Breast epithelium (tissue), 4 donors: ENCODE results near the gene VHLL. TPM values are rescaled to one million over a fixed set of nuclear protein-coding genes. Genes with fewer than 3 reads are reported as not detected.

Source experiments
- DNase-seq, 2 donors: peaks; one replicate each; pipeline ENCODE4 v3.0.0-alpha.2; 2019; ENCODE audit warnings: low spot score in 2 of 2
- H3K27ac ChIP-seq, 2 donors: fragments of 200-600 bp; sonication (generic) in 1 of 2; one replicate each; pipeline ENCODE4 v1.5.1; 2016 to 2019; ENCODE audit warnings: mild to moderate bottlenecking in 1 of 2
- H3K27me3 ChIP-seq, 2 donors: fragments of 200-600 bp; sonication (generic) in 1 of 2; one replicate each; pipeline versions ENCODE4 v1.5.1 to v1.6.0; 2017 to 2019; ENCODE audit warnings: control low read depth in 1 of 2, mild to moderate bottlenecking in 1 of 2
- H3K36me3 ChIP-seq: fragments of 200-600 bp; one replicate; pipeline ENCODE4 v1.5.1; 2019
- H3K4me1 ChIP-seq, 2 donors: fragments of 200-600 bp; sonication (generic); one replicate each; pipeline ENCODE4 v1.5.1; 2016 to 2019; ENCODE audit warnings: control low read depth in 1 of 2
- H3K4me3 ChIP-seq, 3 donors: fragments of 200-600 bp; sonication (generic); 1 replicate in 2 of 3; 2 replicates in 1 of 3; pipeline ENCODE4 v1.5.1; 2016 to 2019; ENCODE audit warnings: mild to moderate bottlenecking in 3 of 3, moderate library complexity in 2 of 3
- H3K9me3 ChIP-seq, 2 donors: fragments of 200-600 bp; sonication (generic) in 1 of 2; one replicate each; pipeline ENCODE4 v1.5.1; 2016 to 2019; ENCODE audit warnings: control low read depth in 1 of 2
- POLR2A ChIP-seq: fragments of 450-650 bp; IDR thresholded peaks from one replicate; pipeline ENCODE4 v1.6.1; 2016; ENCODE audit warnings: antibody characterized with exemption, mild to moderate bottlenecking, moderate library complexity
- POLR2AphosphoS5 ChIP-seq, 3 donors: sonication (generic); formaldehyde crosslinking; IDR thresholded peaks; one replicate each; pipeline ENCODE4 v1.6.1; 2017; ENCODE audit warnings: antibody characterized with exemption in 3 of 3
- intact Hi-C: fragments of 100-400 bp; cut with DNase I; formaldehyde crosslinking; loops from one replicate; pipeline ENCODE4 v1.15.1; 2023; ENCODE audit warnings: low total_unique reads
- total RNA-seq, 3 donors: library from RNA; depleted of rRNA; stranded (reverse); fragments of >200 nt; gene quantifications; one replicate each; pipeline ENCODE4 v1.1.0, GENCODE V29; 2016
- TF ChIP-seq, protein P1 (sequence below), 3 donors: fragments of 450-650 bp; IDR thresholded peaks; one replicate each; pipeline ENCODE4 v1.5.1; 2016 to 2017; ENCODE audit warnings: antibody characterized with exemption in 3 of 3, mild to moderate bottlenecking in 3 of 3, moderate library complexity in 3 of 3

Gene VHLL
- total RNA-seq, 3 donors from 2014 or later: 0.98 TPM; not detected in 2

DNA sequence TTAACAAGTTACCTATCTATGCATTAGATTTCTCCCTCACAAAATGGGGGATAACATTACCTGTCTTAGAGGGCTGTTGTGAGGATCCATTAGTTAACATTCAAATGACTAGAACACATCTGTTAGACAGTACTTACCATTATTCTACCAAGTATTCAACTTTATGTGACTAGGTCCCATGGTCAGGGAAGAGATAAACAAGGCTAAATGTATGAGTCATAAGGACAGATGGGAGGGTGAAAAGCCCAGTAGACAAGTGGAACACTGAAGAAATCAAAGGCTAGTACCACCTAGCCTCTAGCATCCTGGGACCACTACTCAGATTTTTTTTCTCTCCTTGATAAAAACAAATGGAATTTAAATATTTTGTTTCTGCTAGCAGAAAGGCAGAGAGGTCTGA, 9.0 kb upstream of the VHLL start:
- H3K36me3 ChIP-seq: peaks cover 7% of the 10 kb centered on the region
- H3K27ac ChIP-seq: no peak overlapping the region
- no peaks in the 10 kb centered on the region for H3K4me1 ChIP-seq
- TF ChIP-seq POLR2A (no peak), POLR2AphosphoS5 (IDR thresholded peaks at IDR 0.05) (no peak)
- TF ChIP-seq, protein P1, sequence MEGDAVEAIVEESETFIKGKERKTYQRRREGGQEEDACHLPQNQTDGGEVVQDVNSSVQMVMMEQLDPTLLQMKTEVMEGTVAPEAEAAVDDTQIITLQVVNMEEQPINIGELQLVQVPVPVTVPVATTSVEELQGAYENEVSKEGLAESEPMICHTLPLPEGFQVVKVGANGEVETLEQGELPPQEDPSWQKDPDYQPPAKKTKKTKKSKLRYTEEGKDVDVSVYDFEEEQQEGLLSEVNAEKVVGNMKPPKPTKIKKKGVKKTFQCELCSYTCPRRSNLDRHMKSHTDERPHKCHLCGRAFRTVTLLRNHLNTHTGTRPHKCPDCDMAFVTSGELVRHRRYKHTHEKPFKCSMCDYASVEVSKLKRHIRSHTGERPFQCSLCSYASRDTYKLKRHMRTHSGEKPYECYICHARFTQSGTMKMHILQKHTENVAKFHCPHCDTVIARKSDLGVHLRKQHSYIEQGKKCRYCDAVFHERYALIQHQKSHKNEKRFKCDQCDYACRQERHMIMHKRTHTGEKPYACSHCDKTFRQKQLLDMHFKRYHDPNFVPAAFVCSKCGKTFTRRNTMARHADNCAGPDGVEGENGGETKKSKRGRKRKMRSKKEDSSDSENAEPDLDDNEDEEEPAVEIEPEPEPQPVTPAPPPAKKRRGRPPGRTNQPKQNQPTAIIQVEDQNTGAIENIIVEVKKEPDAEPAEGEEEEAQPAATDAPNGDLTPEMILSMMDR (IDR thresholded peaks at IDR 0.05): no peak
- DNase-seq: no peak
- no peaks in the 10 kb centered on the region for H3K27me3 ChIP-seq
- H3K4me3 ChIP-seq: no peak overlapping the region
- intact Hi-C loops: no loop called here
- no peaks in the 10 kb centered on the region for H3K9me3 ChIP-seq

DNA sequence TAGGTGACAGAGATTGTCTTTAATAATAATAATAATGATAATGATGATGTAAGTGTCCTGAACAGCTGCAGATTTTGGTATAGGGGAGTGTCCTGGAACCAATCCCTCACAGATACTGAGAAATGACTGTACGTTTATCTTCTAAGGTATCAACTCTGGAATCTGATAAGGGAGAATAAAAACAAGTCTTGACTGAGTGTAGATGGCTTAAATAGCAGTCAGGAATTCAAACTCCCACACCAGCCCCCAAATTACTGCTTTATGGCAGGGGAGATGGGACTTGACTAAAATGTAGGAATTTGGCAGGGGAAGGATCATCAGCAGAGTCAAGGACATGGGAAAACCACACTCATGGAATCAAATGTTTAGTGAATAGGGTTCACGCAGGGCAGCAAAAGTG, 6.1 kb upstream of the VHLL start:
- no peak overlapping the region for H3K4me3 ChIP-seq
- DNase-seq: no peak
- TF ChIP-seq, protein P1 (IDR thresholded peaks at IDR 0.05): no peak
- TF ChIP-seq POLR2A (no peak), POLR2AphosphoS5 (IDR thresholded peaks at IDR 0.05) (no peak)
- intact Hi-C loops: no loop called here
- H3K36me3 ChIP-seq: peaks cover 7% of the 10 kb centered on the region
- H3K4me1 ChIP-seq: no peaks in the 10 kb centered on the region
- no peak overlapping the region for H3K27ac ChIP-seq
- no peaks in the 10 kb centered on the region for H3K9me3 ChIP-seq
- H3K27me3 ChIP-seq: no peaks in the 10 kb centered on the region

DNA sequence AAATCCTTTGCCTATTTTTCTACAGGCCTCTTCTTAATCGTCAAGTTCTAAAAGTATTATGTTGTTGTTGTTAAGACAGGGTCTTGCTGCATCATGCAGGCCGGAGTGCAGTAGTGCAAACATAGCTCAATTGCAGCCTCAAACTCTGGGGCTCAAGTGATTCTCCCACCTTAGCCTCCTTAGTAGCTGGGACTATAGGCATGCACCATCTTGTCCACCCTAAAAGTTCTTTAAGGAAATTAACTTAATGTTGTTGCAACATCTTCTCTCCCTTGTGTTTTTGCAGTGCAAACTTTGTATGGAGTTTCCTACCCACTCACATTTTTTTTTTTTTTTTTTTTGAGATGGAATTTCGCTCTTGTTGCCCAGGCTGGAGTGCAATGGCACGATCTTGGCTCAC, 4.1 kb upstream of the VHLL start:
- no peaks in the 10 kb centered on the region for H3K27me3 ChIP-seq
- intact Hi-C loops: no loop called here
- no peak overlapping the region for H3K4me3 ChIP-seq
- no peaks in the 10 kb centered on the region for H3K9me3 ChIP-seq
- no peaks in the 10 kb centered on the region for H3K4me1 ChIP-seq
- no peak for DNase-seq
- peaks cover 3% of the 10 kb centered on the region for H3K36me3 ChIP-seq
- H3K27ac ChIP-seq: no peak overlapping the region
- TF ChIP-seq, protein P1 (IDR thresholded peaks at IDR 0.05): no peak
- TF ChIP-seq POLR2AphosphoS5 (IDR thresholded peaks at IDR 0.05) (no peak), POLR2A (no peak)

DNA sequence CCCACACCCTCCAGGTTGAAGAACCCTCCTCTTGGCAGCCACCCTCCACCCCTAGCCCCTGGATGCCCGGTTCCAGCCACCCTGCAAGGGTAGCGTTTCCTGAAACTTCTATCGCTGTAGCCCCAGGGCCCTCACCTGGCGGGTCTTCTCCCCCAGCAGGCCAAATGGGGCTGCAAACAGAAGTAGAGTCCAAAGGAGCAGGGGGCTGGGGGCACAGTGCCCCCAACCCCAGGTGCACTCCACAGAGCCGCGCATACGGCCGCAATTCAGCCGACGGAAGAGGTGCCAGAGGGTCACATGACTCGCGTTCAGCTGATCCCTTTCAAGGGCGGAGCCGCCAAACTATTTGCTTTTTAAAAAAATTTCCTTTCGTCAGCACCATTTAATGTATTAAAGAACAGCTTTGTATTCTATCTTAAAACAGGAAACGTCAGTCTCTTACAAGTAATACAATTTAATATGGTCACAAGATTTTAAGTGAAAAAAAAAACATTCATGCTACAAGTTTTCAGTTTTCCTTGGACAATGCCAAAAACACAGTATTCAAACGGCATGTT, 3.6 kb downstream of the VHLL start, which contains the start of gene GLMP:
TSS of gene GLMP (minus strand) at position 289 of the 557 bp plus-strand sequence. CDS start at position 255, 34 bp downstream.
- Histone ChIP-seq H3K27me3 (no peaks in the 10 kb centered on the region), H3K9me3 (no peaks in the 10 kb centered on the region), H3K4me3 (peak within 1 kb of the TSS; percentile 64 to 79 (median 69)), H3K27ac (peak within 1 kb of the TSS; percentile 68 to 69), H3K4me1 (peaks cover 0 to 3% of the 10 kb centered on the region in 2 donors), H3K36me3 (no peaks in the 10 kb centered on the region)
- DNase-seq: peak; percentile 41 to 62
- TF ChIP-seq POLR2AphosphoS5 (IDR thresholded peaks at IDR 0.05): peak in 2 of 3 donors; percentile 28 to 37
- TF ChIP-seq, protein P1 (IDR thresholded peaks at IDR 0.05): no peak
- intact Hi-C loops: loop anchor here (5.0 kb wide), 1 partner anchor 1493 kb away; no protein-coding TSS in a partner anchor

DNA sequence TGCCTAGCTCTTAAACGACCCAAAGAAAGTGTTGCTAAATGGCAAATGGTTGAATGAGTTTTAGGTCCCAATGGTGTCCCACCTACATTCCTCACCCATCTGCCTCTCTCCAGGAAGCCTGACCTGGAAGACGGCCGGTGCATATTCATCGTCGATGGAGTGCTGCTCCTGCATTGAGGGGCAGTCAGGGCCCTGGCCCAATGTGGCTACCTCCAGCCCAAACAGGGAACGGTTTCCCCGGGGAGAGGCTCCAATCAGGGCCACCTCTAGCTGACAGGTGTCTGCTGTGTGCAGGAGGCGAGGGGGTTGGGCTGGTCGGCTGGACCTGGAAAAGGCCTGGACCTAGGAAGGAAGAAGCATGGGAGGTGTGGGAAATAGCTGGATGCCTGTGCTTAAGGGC, 5.2 kb downstream of the VHLL start:
- DNase-seq: no peak
- peaks cover 0 to 3% of the 10 kb centered on the region in 2 donors for H3K4me1 ChIP-seq
- TF ChIP-seq POLR2A: no peak
- TF ChIP-seq, protein P1 (IDR thresholded peaks at IDR 0.05): no peak
- no peak for TF ChIP-seq POLR2AphosphoS5 (IDR thresholded peaks at IDR 0.05)
- intact Hi-C loops: loop anchor here (2.0 kb wide), 1 partner anchor 211 kb away; the partner anchor contains the start of gene MEX3A
- no peaks in the 10 kb centered on the region for H3K36me3 ChIP-seq
- no peak overlapping the region for H3K4me3 ChIP-seq
- peak overlapping the region in 1 of 2 donors; percentile 19 for H3K27ac ChIP-seq
- H3K9me3 ChIP-seq: no peaks in the 10 kb centered on the region
- H3K27me3 ChIP-seq: no peaks in the 10 kb centered on the region
